Hepatocyte (in vitro differentiated cells): Measurements from ENCODE around the gene MAP4K3.

Experiments used
- CTCF ChIP-seq: fragments of 200-600 bp; sonication (generic); IDR thresholded peaks from 2 replicates; pipeline ENCODE4 v1.5.1; 2016; ENCODE audit warnings: antibody characterized with exemption, mild to moderate bottlenecking; ENCODE audit not compliant: poor library complexity
- EZH2 ChIP-seq: fragments of 200-600 bp; sonication (generic); IDR thresholded peaks from 2 replicates; pipeline ENCODE4 v1.6.1; 2016; ENCODE audit warnings: antibody characterized with exemption, mild to moderate bottlenecking, borderline replicate concordance
- EZH2phosphoT487 ChIP-seq: fragments of 200-600 bp; sonication (generic); IDR thresholded peaks from one replicate; pipeline ENCODE4 v1.6.1; 2018; ENCODE audit warnings: antibody characterized with exemption, mild to moderate bottlenecking, low read depth, moderate library complexity; ENCODE audit not compliant: unreplicated experiment, severe bottlenecking

- TF ChIP-seq EZH2: no peak
- TF ChIP-seq CTCF: no peak
- no peak for TF ChIP-seq EZH2phosphoT487
Measured at GRCh38 chr2:39378968-39379367, 58.1 kb downstream of the MAP4K3 start.
